Prostate gland (tissue), 2 donors: ENCODE results near the gene LNX2. TPM values are rescaled to one million over a fixed set of nuclear protein-coding genes. Genes with fewer than 3 reads are reported as not detected.

Source experiments
- DNase-seq: peaks from one replicate; pipeline ENCODE4 v3.0.0-alpha.2; 2019; ENCODE audit warnings: low spot score
- H3K27ac ChIP-seq, 2 donors: fragments of 200-600 bp; sonication (generic); 2 replicates each; pipeline ENCODE4 v1.5.1; 2017 to 2019
- H3K27me3 ChIP-seq: fragments of 200-600 bp; sonication (generic); replicated peaks from 2 replicates; pipeline ENCODE4 v1.5.1; 2019; ENCODE audit not compliant: insufficient read depth
- H3K36me3 ChIP-seq, 2 donors: fragments of 200-600 bp; sonication (generic); 1 replicate in 1 of 2; 2 replicates in 1 of 2; pipeline versions ENCODE4 v1.5.1 to v1.8.1; 2017 to 2019
- H3K4me1 ChIP-seq: fragments of 200-600 bp; sonication (generic); replicated peaks from 2 replicates; pipeline ENCODE4 v1.5.1; 2019
- H3K4me3 ChIP-seq, 2 donors: fragments of 200-600 bp; sonication (generic); 2 replicates each; pipeline ENCODE4 v1.5.1; 2017 to 2019
- H3K9me3 ChIP-seq: fragments of 200-600 bp; sonication (generic); 2 replicates; pipeline ENCODE4 v1.5.1; 2017
- CTCF ChIP-seq, 4 experiments: fragments of 200-600 bp in 2 of 4; fragments of 450-650 bp in 2 of 4; sonication (generic) in 2 of 4; IDR thresholded peaks; 1 replicate in 3 of 4; 2 replicates in 1 of 4; pipeline ENCODE4 v1.5.1; 2016 to 2019; ENCODE audit warnings: antibody characterized with exemption in 4 of 4, mild to moderate bottlenecking in 2 of 4, moderate library complexity in 2 of 4
- POLR2A ChIP-seq: fragments of 450-650 bp; IDR thresholded peaks from one replicate; pipeline ENCODE4 v1.6.1; 2016; ENCODE audit warnings: antibody characterized with exemption, mild to moderate bottlenecking
- POLR2AphosphoS5 ChIP-seq: sonication (generic); formaldehyde crosslinking; IDR thresholded peaks from one replicate; pipeline ENCODE4 v1.6.1; 2017; ENCODE audit warnings: antibody characterized with exemption
- WGBS: methylation state at CpG from one replicate; pipeline ENCODE4 v1.1.5; 2018; 5-methylcytosine and 5-hydroxymethylcytosine counted together
- intact Hi-C: fragments of 100-400 bp; cut with DNase I; formaldehyde crosslinking; loops from one replicate; pipeline ENCODE4 v1.14.2; 2022
- total RNA-seq, 2 donors: library from RNA; depleted of rRNA; stranded (reverse); fragments of >200 nt; gene quantifications; one replicate each; pipeline ENCODE4 v1.1.0, GENCODE V29; 2016

The LNX2 gene
- total RNA-seq, 2 donors from 2014 or later: 26.3 to 34.1 TPM

GRCh38 chr13:27556109-27556508 lies 64.2 kb downstream of the LNX2 start:
- DNase-seq: no peak
- TF ChIP-seq POLR2A (no peak), CTCF (IDR thresholded peaks at IDR 0.05) (peak in 1 of 4 experiments; percentile 31)
- intact Hi-C loops: no loop called here
- Histone ChIP-seq H3K9me3 (no peaks in the 10 kb centered on the region), H3K27ac (no peak overlapping the region), H3K36me3 (no peaks in the 10 kb centered on the region), H3K27me3 (no peaks in the 10 kb centered on the region), H3K4me1 (no peaks in the 10 kb centered on the region), H3K4me3 (no peak overlapping the region)
- WGBS: 48% methylated on average over 2 of the region's 2 CpGs

- no peaks in the 10 kb centered on the region for H3K36me3 ChIP-seq
- H3K27ac ChIP-seq: no peak overlapping the region
- no peaks in the 10 kb centered on the region for H3K4me1 ChIP-seq
- no peak for TF ChIP-seq POLR2AphosphoS5
- H3K4me3 ChIP-seq: no peak overlapping the region
- 91% methylated on average over 4 of the region's 4 CpGs for WGBS
- H3K27me3 ChIP-seq: no peaks in the 10 kb centered on the region
- DNase-seq: no peak
- no peaks in the 10 kb centered on the region for H3K9me3 ChIP-seq
- intact Hi-C loops: no loop called here
Observed at GRCh38 chr13:27551562-27551961, 68.8 kb downstream of the LNX2 start.

- Histone ChIP-seq H3K27me3 (no peaks in the 10 kb centered on the region), H3K4me1 (no peaks in the 10 kb centered on the region), H3K27ac (no peak overlapping the region), H3K9me3 (no peaks in the 10 kb centered on the region), H3K4me3 (no peak overlapping the region), H3K36me3 (no peaks in the 10 kb centered on the region)
- no peak for TF ChIP-seq POLR2A
- no peak for TF ChIP-seq CTCF (IDR thresholded peaks at IDR 0.05)
- no peak for TF ChIP-seq POLR2AphosphoS5
- no peak for DNase-seq
- WGBS: 57% methylated on average over 8 of the region's 8 CpGs
- intact Hi-C loops: no loop called here
Observed at GRCh38 chr13:27549406-27549981, 70.8 kb downstream of the LNX2 start.

- H3K36me3 ChIP-seq: no peaks in the 10 kb centered on the region
- no peaks in the 10 kb centered on the region for H3K9me3 ChIP-seq
- no peak for TF ChIP-seq POLR2AphosphoS5
- TF ChIP-seq CTCF (IDR thresholded peaks at IDR 0.05): no peak
- TF ChIP-seq POLR2A: no peak
- no peak overlapping the region for H3K27ac ChIP-seq
- intact Hi-C loops: no loop called here
- H3K4me1 ChIP-seq: no peaks in the 10 kb centered on the region
- H3K27me3 ChIP-seq: no peaks in the 10 kb centered on the region
- WGBS: 64% methylated on average over 3 of the region's 3 CpGs
- no peak overlapping the region for H3K4me3 ChIP-seq
- no peak for DNase-seq
Observed at GRCh38 chr13:27542220-27542619, 78.1 kb downstream of the LNX2 start.

GRCh38 chr13:27541386-27541785 lies 78.9 kb downstream of the LNX2 start:
- WGBS: 84% methylated on average over 3 of the region's 3 CpGs
- Histone ChIP-seq H3K9me3 (no peaks in the 10 kb centered on the region), H3K27me3 (no peaks in the 10 kb centered on the region), H3K36me3 (no peaks in the 10 kb centered on the region), H3K4me3 (no peak overlapping the region), H3K4me1 (no peaks in the 10 kb centered on the region), H3K27ac (no peak overlapping the region)
- intact Hi-C loops: no loop called here
- DNase-seq: no peak
- TF ChIP-seq CTCF (IDR thresholded peaks at IDR 0.05) (no peak), POLR2AphosphoS5 (no peak), POLR2A (no peak)
